GM12801 (cell line): Measurements from ENCODE around the gene UBC.

Source experiments
- CTCF ChIP-seq: IDR thresholded peaks from one replicate; pipeline ENCODE4 v1.5.1; 2011; ENCODE audit warnings: control low read depth; ENCODE audit not compliant: insufficient read length; ENCODE audit errors: extremely low read depth

Gene UBC

GRCh38 chr12:124929649-124930419 is 15.4 kb upstream of the UBC start:
- no peak for TF ChIP-seq CTCF

- TF ChIP-seq CTCF, result no peak
Measured at GRCh38 chr12:124928912-124929530, 14.6 kb upstream of the UBC start.

GRCh38 chr12:124928095-124928911 is 13.9 kb upstream of the UBC start:
- no peak for TF ChIP-seq CTCF

- no peak for TF ChIP-seq CTCF
Measured at GRCh38 chr12:124927201-124928094, 13.0 kb upstream of the UBC start.

- no peak for TF ChIP-seq CTCF
Measured at GRCh38 chr12:124925117-124925516, 10.7 kb upstream of the UBC start.

- no peak for TF ChIP-seq CTCF
Measured at GRCh38 chr12:124923905-124924734, 9.7 kb upstream of the UBC start.
